HK-2 (cell line): ENCODE data around the gene SPINT3.
"Not testable (repeated sequence)": the region's sequence is repeated elsewhere in the genome, so short reads cannot be mapped to it uniquely, and the experiment has no call there.

Source experiments
- DNase-seq: peaks from one replicate; pipeline ENCODE4 v3.0.0-alpha.2; 2018; ENCODE audit not compliant: unreplicated experiment

The SPINT3 gene

DNA sequence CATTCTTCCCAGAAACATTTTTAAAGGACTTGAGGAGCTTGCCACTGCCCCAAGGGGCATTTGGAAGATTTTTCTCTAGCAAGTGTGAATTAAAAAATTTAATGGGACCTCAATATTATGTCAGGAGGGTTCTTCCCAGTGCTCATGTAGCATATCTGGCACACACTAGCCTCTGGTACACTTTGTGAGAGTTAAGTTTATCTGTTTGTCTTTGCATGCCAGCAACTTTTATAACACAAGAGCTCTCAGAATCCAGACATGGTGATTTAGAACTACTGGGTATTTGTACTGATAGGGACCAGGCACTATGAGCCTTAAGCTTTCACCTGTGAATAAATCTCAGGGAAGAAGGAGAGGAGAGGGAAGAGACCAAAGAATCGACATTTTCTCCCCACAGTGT, 12.9 kb downstream of the SPINT3 start:
- no peak for DNase-seq

DNA sequence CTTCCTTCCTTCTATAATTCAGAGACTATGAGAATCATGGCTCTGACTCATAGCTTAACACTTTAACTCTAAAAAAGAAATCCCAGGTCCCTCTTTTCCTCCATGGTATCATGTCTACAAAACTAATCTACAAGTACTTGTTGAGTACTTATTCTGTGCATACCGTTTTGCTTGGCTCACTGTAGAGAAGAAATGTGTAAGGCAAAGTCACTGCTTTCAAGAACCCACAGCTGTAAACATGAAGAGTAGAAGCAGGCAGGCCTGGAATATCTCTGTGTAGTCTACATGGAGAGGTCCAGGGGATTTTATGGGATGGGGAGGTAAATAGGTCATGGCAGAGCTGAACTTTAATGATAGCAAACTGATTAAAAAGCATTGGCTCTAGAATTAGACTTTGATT, 13.8 kb downstream of the SPINT3 start:
- no peak for DNase-seq

GRCh38 chr20:45500022-45500421, 15.4 kb downstream of the SPINT3 start:
- no peak for DNase-seq

GRCh38 chr20:45497971-45498494, 17.4 kb downstream of the SPINT3 start:
- no peak for DNase-seq

GRCh38 chr20:45496166-45496565, 19.3 kb downstream of the SPINT3 start:
- no peak for DNase-seq

DNA sequence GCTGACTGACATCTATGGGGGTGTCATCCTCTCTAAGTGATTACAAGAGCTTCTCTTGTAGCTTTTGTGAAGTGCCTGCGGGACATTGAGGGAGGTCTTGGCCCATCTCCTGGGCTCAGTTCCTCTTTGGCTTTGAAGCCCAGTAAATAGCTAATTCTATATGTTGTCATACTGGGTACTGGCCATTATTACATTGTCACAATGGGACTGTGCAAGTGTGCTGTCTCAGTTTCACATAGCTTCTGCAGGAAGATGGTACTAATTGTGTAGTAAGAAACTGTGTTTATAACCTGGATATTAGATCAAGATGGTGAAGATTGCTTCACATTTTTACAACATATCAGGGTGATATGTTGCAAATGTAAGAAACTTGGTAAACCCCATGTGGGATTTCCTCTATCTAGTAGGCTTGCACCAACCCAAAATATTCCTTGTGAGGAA, 19.9 kb downstream of the SPINT3 start:
- DNase-seq = no peak

DNA sequence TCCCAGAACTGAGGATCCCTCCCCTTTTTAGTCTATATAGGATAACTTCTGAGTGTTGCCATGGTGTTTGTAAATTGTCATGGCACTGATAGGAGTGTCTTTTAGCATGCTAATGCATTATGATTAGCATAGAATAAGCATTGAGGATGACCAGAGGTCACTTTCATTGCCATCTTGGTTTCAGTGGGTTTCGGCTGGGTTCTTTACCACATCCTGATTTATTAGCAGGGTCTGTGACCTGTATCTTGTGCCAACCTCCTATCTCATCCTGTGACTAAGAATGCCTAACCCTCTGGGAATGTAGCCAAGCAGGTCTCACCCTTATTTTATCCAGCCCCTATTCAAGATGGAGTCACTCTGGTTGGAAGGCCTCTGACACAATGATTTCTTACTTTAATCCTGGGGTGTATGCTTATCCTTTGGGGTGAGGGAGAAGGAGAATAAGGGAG, 26.3 kb downstream of the SPINT3 start:
- peak; percentile 11 for DNase-seq

GRCh38 chr20:45487231-45487635, 28.2 kb downstream of the SPINT3 start:
- DNase-seq = no peak

- DNase-seq = no peak
Observed at GRCh38 chr20:45485388-45485787, 30.0 kb downstream of the SPINT3 start.

- no peak for DNase-seq
Observed at GRCh38 chr20:45484676-45485075, 30.7 kb downstream of the SPINT3 start.

- DNase-seq = no peak
Observed at GRCh38 chr20:45479822-45480221, 35.6 kb downstream of the SPINT3 start.

GRCh38 chr20:45477530-45478148, 37.8 kb downstream of the SPINT3 start:
- DNase-seq = not testable (repeated sequence)

DNA sequence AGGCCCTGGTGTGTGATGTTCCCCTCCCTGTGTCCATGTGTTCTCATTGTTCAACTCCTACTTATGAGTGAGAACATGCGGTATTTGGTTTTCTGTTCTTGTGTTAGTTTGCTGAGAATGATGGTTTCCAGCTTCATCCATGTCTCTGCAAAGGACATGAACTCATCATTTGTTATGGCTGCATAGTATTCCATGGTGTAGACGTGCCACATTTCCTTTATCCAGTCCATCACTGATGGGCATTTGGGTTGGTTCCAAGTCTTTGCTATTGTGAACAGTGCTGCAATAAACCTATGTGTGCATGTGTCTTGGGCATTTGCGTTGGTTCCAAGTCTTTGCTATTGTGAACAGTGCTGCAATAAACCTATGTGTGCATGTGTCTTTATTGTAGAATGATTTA, 43.1 kb downstream of the SPINT3 start:
- DNase-seq = not testable (repeated sequence)

DNA sequence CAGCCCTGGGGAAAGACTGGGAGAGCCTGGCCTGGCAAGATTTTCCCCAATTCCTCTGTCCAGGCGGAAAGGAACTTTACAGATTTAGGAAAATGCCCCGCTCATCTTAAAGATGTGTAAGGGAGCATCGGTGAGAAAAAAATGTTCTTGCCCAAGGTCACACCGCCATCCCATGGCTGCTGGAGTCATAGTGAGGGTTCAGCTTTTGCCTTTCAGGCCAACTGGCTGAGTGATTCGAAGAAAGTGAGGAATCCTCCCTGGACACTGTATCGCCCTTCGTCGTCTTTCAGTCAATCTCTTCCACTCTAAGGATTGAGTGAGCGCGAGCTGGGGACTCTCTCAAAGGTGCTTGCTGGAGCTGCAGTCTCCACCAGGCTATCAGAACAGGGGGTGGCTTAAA, 44.5 kb downstream of the SPINT3 start:
- DNase-seq = no peak

DNA sequence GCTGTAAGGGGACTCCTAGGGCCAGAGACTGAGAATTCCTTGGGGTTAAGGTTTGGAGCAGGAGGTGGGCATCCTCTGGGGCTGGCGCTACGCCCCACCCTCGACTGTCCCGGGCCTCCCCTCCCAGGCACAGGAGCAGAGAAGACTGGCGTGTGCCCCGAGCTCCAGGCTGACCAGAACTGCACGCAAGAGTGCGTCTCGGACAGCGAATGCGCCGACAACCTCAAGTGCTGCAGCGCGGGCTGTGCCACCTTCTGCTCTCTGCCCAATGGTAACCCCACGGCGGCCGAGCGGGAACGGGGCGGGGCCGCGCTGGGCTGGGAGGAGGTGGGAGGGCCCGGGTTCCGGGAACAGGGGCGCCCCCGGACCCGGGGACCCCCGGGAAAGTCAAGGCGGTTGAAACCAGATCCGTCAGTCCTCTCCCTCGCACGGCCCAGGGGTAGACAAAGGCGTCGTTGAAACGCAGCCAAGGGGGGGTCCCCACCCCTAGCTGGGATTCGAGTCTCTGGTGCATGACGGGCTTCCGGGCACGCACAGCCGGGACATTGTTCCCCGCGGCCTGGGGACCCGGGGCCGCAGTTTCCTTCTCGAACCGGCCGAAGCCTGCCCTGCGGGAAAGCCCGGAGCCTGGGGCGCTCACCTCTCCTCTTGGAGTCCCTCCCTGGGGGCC, 45.0 kb downstream of the SPINT3 start:
- DNase-seq = peak; percentile 77

DNA sequence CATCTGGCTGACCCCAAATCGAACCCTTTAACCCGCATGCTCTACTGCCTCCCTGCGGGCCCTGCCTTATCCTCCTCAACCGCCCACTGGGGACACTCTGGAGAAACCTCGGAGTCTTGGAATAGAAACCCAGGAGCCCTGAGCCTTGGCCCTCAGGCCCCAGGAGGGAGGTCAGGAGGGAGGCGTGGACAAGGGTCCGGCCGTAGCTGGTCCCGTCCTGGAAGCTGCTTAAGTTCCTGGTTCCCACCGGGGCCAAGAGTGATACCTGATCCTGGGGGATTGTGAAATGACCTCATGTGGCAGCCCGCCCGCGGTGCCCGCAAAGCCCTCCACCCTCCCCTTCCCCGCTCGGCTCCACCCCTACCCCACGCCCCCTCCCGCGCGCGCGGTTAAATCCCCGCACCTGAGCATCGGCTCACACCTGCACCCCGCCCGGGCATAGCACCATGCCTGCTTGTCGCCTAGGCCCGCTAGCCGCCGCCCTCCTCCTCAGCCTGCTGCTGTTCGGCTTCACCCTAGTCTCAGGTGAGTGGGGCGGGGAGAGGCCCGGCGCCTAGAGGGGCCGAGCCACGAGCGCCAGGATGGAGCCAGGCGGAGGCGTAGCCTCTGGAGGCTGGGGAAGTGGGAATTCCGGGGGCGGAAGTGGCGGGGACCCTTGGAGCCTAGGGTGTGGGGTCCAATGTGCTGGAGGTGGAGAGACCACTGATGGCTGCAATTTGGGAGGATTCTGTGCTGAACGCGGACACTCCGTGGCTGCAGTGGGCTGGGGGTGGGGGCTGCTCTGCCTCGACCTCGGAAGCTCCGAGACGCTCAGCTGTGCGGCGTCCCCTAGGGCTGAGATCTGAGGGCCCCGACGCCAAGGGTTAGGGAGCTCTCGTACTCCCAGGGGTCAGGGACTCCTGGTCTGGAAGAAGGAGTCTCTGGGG, 45.8 kb downstream of the SPINT3 start, which contains the start of gene WFDC2:
Gene WFDC2, plus strand, starts transcription at position 418 of the 926 bp plus-strand sequence. Its CDS starts 29 bp downstream, at position 447.
- peak; percentile 34 for DNase-seq

GRCh38 chr20:45467861-45468260, 47.6 kb downstream of the SPINT3 start:
- no peak for DNase-seq

DNA sequence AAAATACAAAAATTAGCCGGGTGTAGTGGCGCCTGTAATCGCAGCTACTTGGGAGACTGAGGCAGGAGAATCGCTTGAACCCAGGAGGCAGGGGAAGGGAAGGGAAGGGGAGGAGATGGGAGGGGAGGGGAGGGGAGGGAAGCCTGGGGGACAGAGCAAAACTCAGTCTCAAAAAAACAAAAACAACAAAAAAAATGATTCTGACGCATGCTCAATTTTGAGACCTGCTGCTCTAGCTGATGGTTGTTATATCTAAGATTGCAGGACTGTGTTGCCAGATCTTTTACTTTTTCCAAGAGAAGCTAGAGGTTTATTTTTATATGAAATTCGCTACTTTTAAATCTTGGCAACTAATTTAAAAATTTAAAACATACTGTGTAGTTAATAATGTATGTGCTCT, 48.2 kb downstream of the SPINT3 start:
- DNase-seq = no peak

GRCh38 chr20:45465491-45466266, 49.7 kb downstream of the SPINT3 start:
- DNase-seq = no peak

GRCh38 chr20:45463709-45464108, 51.7 kb downstream of the SPINT3 start:
- DNase-seq = no peak
